T-helper 1 cell (primary cell): ENCODE measurements around the gene GPATCH1.

Experiments
- DNase-seq, 5 donors: peaks; one replicate each; pipeline ENCODE4 v3.0.0-alpha.2; 2012 to 2020

Gene GPATCH1

GRCh38 chr19:33063753-33064457 lies 17.1 kb upstream of the GPATCH1 start:
- DNase-seq: no peak

- peak in 1 of 5 donors; percentile 16 for DNase-seq
Observed at GRCh38 chr19:33064458-33064791, 16.6 kb upstream of the GPATCH1 start.

GRCh38 chr19:33064792-33065550 lies 16.0 kb upstream of the GPATCH1 start, which contains the start of gene RHPN2:
TSS of gene RHPN2 (minus strand) at chr19:33064888. CDS start at chr19:33064852, 36 bp downstream.
- peak in 2 of 5 donors; percentile 23 to 50 for DNase-seq

- no peak for DNase-seq
Observed at GRCh38 chr19:33066543-33066942, 14.4 kb upstream of the GPATCH1 start.

GRCh38 chr19:33067121-33067520 lies 13.9 kb upstream of the GPATCH1 start:
- no peak for DNase-seq

- DNase-seq: no peak
Observed at GRCh38 chr19:33071887-33072286, 9.1 kb upstream of the GPATCH1 start.

- DNase-seq: no peak
Observed at GRCh38 chr19:33075519-33075918, 5.5 kb upstream of the GPATCH1 start.

- no peak for DNase-seq
Observed at GRCh38 chr19:33085570-33086128, 4.7 kb downstream of the GPATCH1 start.

GRCh38 chr19:33086955-33087354 lies 6.0 kb downstream of the GPATCH1 start:
- no peak for DNase-seq

GRCh38 chr19:33089010-33089409 lies 8.0 kb downstream of the GPATCH1 start:
- no peak for DNase-seq

GRCh38 chr19:33090179-33090578 lies 9.2 kb downstream of the GPATCH1 start:
- no peak for DNase-seq

- no peak for DNase-seq
Observed at GRCh38 chr19:33093420-33094210, 12.6 kb downstream of the GPATCH1 start.

- DNase-seq: no peak
Observed at GRCh38 chr19:33094436-33095067, 13.6 kb downstream of the GPATCH1 start.

GRCh38 chr19:33096005-33096404 lies 15.0 kb downstream of the GPATCH1 start:
- no peak for DNase-seq

GRCh38 chr19:33098055-33098534 lies 17.1 kb downstream of the GPATCH1 start:
- DNase-seq: no peak

GRCh38 chr19:33100894-33101644 lies 20.1 kb downstream of the GPATCH1 start:
- DNase-seq: no peak

- no peak for DNase-seq
Observed at GRCh38 chr19:33102893-33103292, 21.9 kb downstream of the GPATCH1 start.

- no peak for DNase-seq
Observed at GRCh38 chr19:33108161-33108560, 27.2 kb downstream of the GPATCH1 start.

- DNase-seq: no peak
Observed at GRCh38 chr19:33110137-33110910, 29.3 kb downstream of the GPATCH1 start.

- DNase-seq: no peak
Observed at GRCh38 chr19:33111587-33111986, 30.6 kb downstream of the GPATCH1 start.

GRCh38 chr19:33114312-33114711 lies 33.3 kb downstream of the GPATCH1 start:
- no peak for DNase-seq
